B cell (primary cell): Measurements from ENCODE around the gene TOMM5. TPM values are rescaled to one million over a fixed set of nuclear protein-coding genes. Genes with fewer than 3 reads are reported as not detected.

Source experiments
- ATAC-seq: fragments of 200-7000 bp; cut with Tn5 transposase; one replicate; pipeline ENCODE4 v1.10.0; 2021; ENCODE audit warnings: low read depth, mild to moderate bottlenecking, moderate number of reproducible peaks, moderate library complexity
- CTCF ChIA-PET: fragments of 350-600 bp; sonication (Branson Sonifier 250); formaldehyde crosslinking; loops from one replicate; lab custom pipeline; 2021; ENCODE audit warnings: antibody characterized with exemption, inconsistent platforms; lab: Charles Lee
- POLR2A ChIA-PET: fragments of 350-600 bp; sonication (Branson Sonifier 250); formaldehyde crosslinking; loops from one replicate; lab custom pipeline; 2021; ENCODE audit warnings: antibody characterized with exemption; lab: Charles Lee
- DNase-seq: peaks from one replicate; pipeline ENCODE4 v3.0.0; 2013
- H2AFZ ChIP-seq: 2 replicates; pipeline ENCODE4 v1.6.1; 2012; ENCODE audit warnings: mild to moderate bottlenecking, low read depth, low read length; ENCODE audit not compliant: insufficient read depth, poor library complexity, severe bottlenecking
- H3K27ac ChIP-seq, 2 donors: 1 replicate in 1 of 2; 2 replicates in 1 of 2; pipeline ENCODE4 v1.5.1; 2012 to 2013; ENCODE audit warnings: low read length in 2 of 2, mild to moderate bottlenecking in 2 of 2, moderate library complexity in 1 of 2
- H3K27me3 ChIP-seq, 4 experiments: fragments of 200-600 bp in 1 of 4; sonication (generic) in 1 of 4; replicated peaks in 1 of 4; 1 replicate in 2 of 4; 2 replicates in 2 of 4; pipeline versions ENCODE4 v1.6.1 to v1.7.0; 2013 to 2016; ENCODE audit warnings: low read length in 3 of 4, mild to moderate bottlenecking in 2 of 4, mixed read lengths in 1 of 4, moderate library complexity in 1 of 4; ENCODE audit not compliant: insufficient read depth in 4 of 4, control insufficient read depth in 3 of 4; ENCODE audit errors: control extremely low read depth in 1 of 4
- H3K36me3 ChIP-seq, 2 experiments: replicated peaks in 1 of 2; 1 replicate in 1 of 2; 2 replicates in 1 of 2; pipeline versions ENCODE4 v1.6.1 to v1.7.1; 2013; ENCODE audit warnings: low read length in 1 of 2; ENCODE audit not compliant: insufficient read depth in 2 of 2, control insufficient read depth in 1 of 2; ENCODE audit errors: control extremely low read depth in 1 of 2, extremely low read depth in 1 of 2
- H3K4me1 ChIP-seq, 2 donors: fragments of 200-600 bp in 1 of 2; sonication (generic) in 1 of 2; 1 replicate in 1 of 2; 2 replicates in 1 of 2; pipeline versions ENCODE4 v1.5.1 to v1.6.1; 2013 to 2017; ENCODE audit warnings: low read length in 2 of 2; ENCODE audit not compliant: control insufficient read depth in 2 of 2, insufficient read depth in 2 of 2
- H3K4me2 ChIP-seq: replicated peaks from 2 replicates; pipeline ENCODE3; 2012; ENCODE audit warnings: mild to moderate bottlenecking, low read depth, low read length; ENCODE audit not compliant: poor library complexity, severe bottlenecking
- H3K4me3 ChIP-seq, 5 experiments: fragments of 200-600 bp in 1 of 5; sonication (generic) in 1 of 5; 1 replicate in 3 of 5; 2 replicates in 2 of 5; pipeline versions ENCODE4 v1.5.1 to v1.7.0; 2011 to 2016; ENCODE audit warnings: low read length in 4 of 5, mild to moderate bottlenecking in 4 of 5, low read depth in 2 of 5, control low read depth in 1 of 5, moderate library complexity in 1 of 5; ENCODE audit not compliant: insufficient read depth in 1 of 5; ENCODE audit errors: control extremely low read depth in 1 of 5, extremely low read depth in 1 of 5
- H3K79me2 ChIP-seq: fragments of 200-600 bp; sonication (generic); one replicate; pipeline ENCODE4 v1.6.0; 2016; ENCODE audit warnings: low read length; ENCODE audit not compliant: control insufficient read depth, insufficient read depth
- H3K9ac ChIP-seq: fragments of 200-600 bp; sonication (generic); 2 replicates; pipeline ENCODE4 v1.6.1; 2017; ENCODE audit warnings: mild to moderate bottlenecking, low read length, moderate library complexity
- H3K9me3 ChIP-seq, 3 donors: one replicate each; pipeline versions ENCODE4 v1.6.1 to v1.7.1; 2013; ENCODE audit warnings: low read length in 2 of 3; ENCODE audit not compliant: control insufficient read depth in 2 of 3, insufficient read depth in 1 of 3; ENCODE audit errors: control extremely low read depth in 1 of 3
- H4K20me1 ChIP-seq: 2 replicates; pipeline ENCODE4 v1.6.0; 2012; ENCODE audit warnings: mild to moderate bottlenecking, low read length; ENCODE audit not compliant: insufficient read depth, control insufficient read depth, poor library complexity, severe bottlenecking
- H3K27ac Mint-ChIP-seq: one replicate; pipeline ENCODE4 v1.8.0; 2021; ENCODE audit warnings: mixed read lengths
- H3K27me3 Mint-ChIP-seq: one replicate; pipeline ENCODE4 v1.8.0; 2021; ENCODE audit warnings: mixed read lengths
- H3K4me1 Mint-ChIP-seq: one replicate; pipeline ENCODE4 v1.8.0; 2021; ENCODE audit warnings: mixed read lengths
- H3K4me3 Mint-ChIP-seq: one replicate; pipeline ENCODE4 v1.8.0; 2021; ENCODE audit warnings: mixed read lengths
- H3K9me3 Mint-ChIP-seq: one replicate; pipeline ENCODE4 v1.8.0; 2022; ENCODE audit warnings: mixed read lengths; ENCODE audit not compliant: insufficient read depth
- EZH2 ChIP-seq: IDR thresholded peaks from 2 replicates; pipeline ENCODE4 v1.6.1; 2012; ENCODE audit warnings: borderline replicate concordance, low read depth, mild to moderate bottlenecking, moderate library complexity, low read length; ENCODE audit not compliant: insufficient read depth, poor library complexity, severe bottlenecking
- WGBS: methylation state at CpG from one replicate; pipeline ENCODE4 v1.1.5; 2013; ENCODE audit warnings: missing lambda C conversion rate; ENCODE audit not compliant: insufficient coverage; 5-methylcytosine and 5-hydroxymethylcytosine counted together
- intact Hi-C: fragments of 100-400 bp; cut with micrococcal nuclease; formaldehyde crosslinking; loops from one replicate; pipeline ENCODE4 v1.10.0; 2022
- polyA plus RNA-seq: library from polyadenylated mRNA; depleted of rRNA; stranded (reverse); fragments of >200 nt; gene quantifications from 2 replicates; pipeline ENCODE4 v1.2.3, GENCODE V29; 2012
- total RNA-seq, 2 donors: library from RNA; stranded (reverse); fragments of 120-200 nt in 1 of 2; gene quantifications; 1 replicate in 1 of 2; 2 replicates in 1 of 2; pipeline versions ENCODE4 v1.2.3 to v1.2.4, GENCODE V29; 2013 to 2022
- TF ChIP-seq, protein P1 (sequence below): fragments of 200-600 bp; IDR thresholded peaks from one replicate; pipeline ENCODE4 v1.8.0; 2022; ENCODE audit warnings: antibody characterized with exemption, mild to moderate bottlenecking

TOMM5 gene
- total and polyA plus RNA-seq, 2 donors (not counting 1 experiment from before 2014, with no cell fraction given), result 33.9 to 44.4 TPM

DNA sequence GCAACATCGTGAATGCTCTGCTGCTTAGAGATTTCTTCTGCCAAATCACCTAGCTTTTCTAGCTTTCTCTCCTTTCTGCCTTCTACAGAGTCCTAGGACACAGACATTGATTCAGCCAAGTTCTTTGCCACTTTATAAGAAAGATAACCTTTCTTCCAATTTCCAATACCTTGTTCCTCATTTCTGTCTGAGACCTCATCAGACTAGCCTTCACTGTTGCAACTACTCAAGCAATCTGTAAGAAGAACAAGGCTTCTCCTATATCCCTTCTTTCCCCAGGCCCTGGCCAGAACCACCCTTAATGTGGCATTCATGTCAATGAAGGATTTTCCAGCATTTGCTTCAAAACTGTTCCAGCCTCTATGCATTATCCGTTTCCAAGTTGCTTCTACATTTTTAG, 40.5 kb downstream of the TOMM5 start:
- DNase-seq (no peak), ATAC-seq (no peak)
- H3K79me2 ChIP-seq, result no peaks in the 10 kb centered on the region
- H3K4me1 Mint-ChIP-seq, result peaks cover 34% of the 10 kb centered on the region
- H3K4me3 Mint-ChIP-seq, result no peak overlapping the region
- intact Hi-C loops, result no loop called here
- H3K9me3 Mint-ChIP-seq, result no peaks in the 10 kb centered on the region
- POLR2A ChIA-PET, result interaction anchor here (0.6 kb wide), 1 partner anchor 716 kb away, joined by 3 read pairs; no protein-coding TSS in a partner anchor
- H3K27ac Mint-ChIP-seq, result no peak overlapping the region
- no peaks in the 10 kb centered on the region for H3K36me3 ChIP-seq
- no peaks in the 10 kb centered on the region for H4K20me1 ChIP-seq
- H3K27me3 Mint-ChIP-seq, result no peaks in the 10 kb centered on the region
- H3K4me3 ChIP-seq, result no peak overlapping the region
- TF ChIP-seq EZH2, result no peak
- TF ChIP-seq, protein P1, sequence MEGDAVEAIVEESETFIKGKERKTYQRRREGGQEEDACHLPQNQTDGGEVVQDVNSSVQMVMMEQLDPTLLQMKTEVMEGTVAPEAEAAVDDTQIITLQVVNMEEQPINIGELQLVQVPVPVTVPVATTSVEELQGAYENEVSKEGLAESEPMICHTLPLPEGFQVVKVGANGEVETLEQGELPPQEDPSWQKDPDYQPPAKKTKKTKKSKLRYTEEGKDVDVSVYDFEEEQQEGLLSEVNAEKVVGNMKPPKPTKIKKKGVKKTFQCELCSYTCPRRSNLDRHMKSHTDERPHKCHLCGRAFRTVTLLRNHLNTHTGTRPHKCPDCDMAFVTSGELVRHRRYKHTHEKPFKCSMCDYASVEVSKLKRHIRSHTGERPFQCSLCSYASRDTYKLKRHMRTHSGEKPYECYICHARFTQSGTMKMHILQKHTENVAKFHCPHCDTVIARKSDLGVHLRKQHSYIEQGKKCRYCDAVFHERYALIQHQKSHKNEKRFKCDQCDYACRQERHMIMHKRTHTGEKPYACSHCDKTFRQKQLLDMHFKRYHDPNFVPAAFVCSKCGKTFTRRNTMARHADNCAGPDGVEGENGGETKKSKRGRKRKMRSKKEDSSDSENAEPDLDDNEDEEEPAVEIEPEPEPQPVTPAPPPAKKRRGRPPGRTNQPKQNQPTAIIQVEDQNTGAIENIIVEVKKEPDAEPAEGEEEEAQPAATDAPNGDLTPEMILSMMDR, result no peak
- H3K9me3 ChIP-seq, result peaks cover 0 to 4% (median 0%) of the 10 kb centered on the region in 3 donors
- no peak overlapping the region for H2AFZ ChIP-seq
- peaks cover 0 to 8% of the 10 kb centered on the region in 2 donors for H3K4me1 ChIP-seq
- H3K27ac ChIP-seq, result no peak overlapping the region
- H3K27me3 ChIP-seq, result no peaks in the 10 kb centered on the region
- H3K9ac ChIP-seq, result no peak overlapping the region
- CTCF ChIA-PET, result interaction anchor here (0.7 kb wide), 1 partner anchor 27 kb away, joined by 6 read pairs; no protein-coding TSS in a partner anchor
- 100% methylated on average over 1 of the region's 2 CpGs for WGBS
- H3K4me2 ChIP-seq, result no peak overlapping the region

DNA sequence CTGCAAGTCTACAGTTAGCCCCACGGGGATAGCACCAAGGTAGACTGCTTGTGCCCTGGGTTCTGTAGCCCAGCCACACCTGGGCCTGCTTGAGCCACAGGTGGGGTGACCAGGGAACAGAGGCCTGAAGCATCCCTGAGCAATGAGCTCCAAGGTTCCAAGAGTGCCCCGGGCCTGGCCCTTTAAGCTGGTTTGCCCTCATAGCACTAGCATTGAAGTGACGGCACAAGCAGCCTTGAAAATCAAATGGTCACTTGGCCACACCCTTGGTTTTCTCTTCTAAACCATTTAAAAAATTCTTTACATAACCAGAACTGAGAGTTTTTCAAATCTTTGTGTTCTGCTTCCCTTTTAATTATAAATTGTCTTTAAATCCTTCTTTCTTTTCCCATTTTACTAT, 40.9 kb downstream of the TOMM5 start:
- peaks cover 33% of the 10 kb centered on the region for H3K4me1 Mint-ChIP-seq
- 96% methylated on average over 3 of the region's 3 CpGs for WGBS
- Histone ChIP-seq H2AFZ (no peak overlapping the region), H4K20me1 (no peaks in the 10 kb centered on the region), H3K4me2 (no peak overlapping the region), H3K27ac (no peak overlapping the region), H3K4me3 (no peak overlapping the region), H3K27me3 (no peaks in the 10 kb centered on the region), H3K9me3 (peaks cover 0 to 4% (median 0%) of the 10 kb centered on the region in 3 donors), H3K36me3 (no peaks in the 10 kb centered on the region), H3K4me1 (peaks cover 0 to 8% of the 10 kb centered on the region in 2 donors), H3K79me2 (no peaks in the 10 kb centered on the region), H3K9ac (no peak overlapping the region)
- H3K27ac Mint-ChIP-seq, result no peak overlapping the region
- no peak for DNase-seq
- intact Hi-C loops, result no loop called here
- POLR2A ChIA-PET, result no interaction called here
- CTCF ChIA-PET, result no interaction called here
- TF ChIP-seq, protein P1, result no peak
- TF ChIP-seq EZH2, result no peak
- H3K9me3 Mint-ChIP-seq, result no peaks in the 10 kb centered on the region
- no peak overlapping the region for H3K4me3 Mint-ChIP-seq
- no peaks in the 10 kb centered on the region for H3K27me3 Mint-ChIP-seq
- ATAC-seq, result no peak
